OCI-LY7 (cell line): Measurements from ENCODE around the gene SERPINH1.

ENCODE experiments used
- CTCF ChIP-seq: fragments of 200-600 bp; sonication (generic); conservative IDR thresholded peaks from 2 replicates; pipeline ENCODE4 v1.5.1; 2014; ENCODE audit warnings: mild to moderate bottlenecking, antibody characterized with exemption, low read length, moderate library complexity, mixed read lengths
- EZH2phosphoT487 ChIP-seq: fragments of 200-600 bp; sonication (generic); IDR thresholded peaks from 2 replicates; pipeline ENCODE4 v1.6.1; 2018; ENCODE audit warnings: low read depth, borderline replicate concordance, mild to moderate bottlenecking, mixed run types, antibody characterized with exemption, low read length, moderate library complexity, mixed read lengths

GRCh38 chr11:75577207-75577606 lies 15.2 kb downstream of the SERPINH1 start:
- TF ChIP-seq CTCF = peak; percentile 48
- TF ChIP-seq EZH2phosphoT487 = no peak
